H1 (cell line): Measurements from ENCODE around the gene KRR1. TPM values are rescaled to one million over a fixed set of nuclear protein-coding genes. Genes with fewer than 3 reads are reported as not detected.
"Not testable (repeated sequence)": the region's sequence is repeated elsewhere in the genome, so short reads cannot be mapped to it uniquely, and the experiment has no call there.

Source experiments
- CTCF ChIA-PET: fragments of 300-600 bp; sonication (Branson Sonifier 250); formaldehyde crosslinking; loops from one replicate; lab custom pipeline; 2021; ENCODE audit not compliant: partially characterized antibody; lab: Charles Lee
- POLR2A ChIA-PET: fragments of 300-600 bp; sonication (Branson Sonifier 250); formaldehyde crosslinking; loops from one replicate; lab custom pipeline; 2021; ENCODE audit warnings: inconsistent platforms; ENCODE audit not compliant: partially characterized antibody; lab: Charles Lee
- DNase-seq, 2 experiments: peaks; one replicate each; pipeline versions ENCODE4 v3.0.0 to v3.0.0-alpha.2; 2010 to 2022; ENCODE audit warnings: low spot score in 2 of 2, low read depth in 1 of 2, mixed read lengths in 1 of 2
- FAIRE-seq: peaks from 2 replicates; lab custom pipeline; 2011; peaks lifted over from hg19 to GRCh38; lab: Jason Lieb, UNC
- H2AFZ ChIP-seq: 2 replicates; pipeline ENCODE4 v1.8.1; 2012; ENCODE audit warnings: low read length, inconsistent platforms
- H2AK5ac ChIP-seq: 2 replicates; pipeline ENCODE4 v1.6.1; 2013; ENCODE audit warnings: low read depth, low read length
- H2BK120ac ChIP-seq: replicated peaks from 2 replicates; pipeline ENCODE3; 2013; ENCODE audit warnings: low read depth, low read length, inconsistent platforms
- H2BK12ac ChIP-seq: 2 replicates; pipeline ENCODE4 v1.6.1; 2013; ENCODE audit warnings: low read depth, low read length
- H2BK15ac ChIP-seq: 2 replicates; pipeline ENCODE4 v1.6.1; 2013; ENCODE audit warnings: low read length
- H2BK20ac ChIP-seq: 2 replicates; pipeline ENCODE4 v1.6.1; 2013; ENCODE audit warnings: low read length
- H2BK5ac ChIP-seq: 2 replicates; pipeline ENCODE4 v1.6.1; 2013; ENCODE audit warnings: low read depth, low read length
- H3K14ac ChIP-seq: 2 replicates; pipeline ENCODE4 v1.6.1; 2013; ENCODE audit warnings: inconsistent platforms; ENCODE audit not compliant: insufficient read length
- H3K18ac ChIP-seq: 2 replicates; pipeline ENCODE4 v1.6.1; 2013; ENCODE audit warnings: low read length; ENCODE audit errors: extremely low read depth
- H3K23ac ChIP-seq: 2 replicates; pipeline ENCODE4 v1.6.1; 2013; ENCODE audit warnings: inconsistent platforms; ENCODE audit not compliant: insufficient read length
- H3K23me2 ChIP-seq: 2 replicates; pipeline ENCODE4 v1.6.1; 2013; ENCODE audit warnings: low read depth, low read length
- H3K27ac ChIP-seq: 2 replicates; pipeline ENCODE4 v1.6.1; 2011; ENCODE audit warnings: low read depth, low read length, inconsistent platforms
- H3K27me3 ChIP-seq, 4 experiments: replicated peaks in 1 of 4; 1 replicate in 1 of 4; 2 replicates in 3 of 4; pipeline versions ENCODE4 v1.6.1 to v1.8.1; 2011 to 2013; ENCODE audit warnings: low read length in 3 of 4, mild to moderate bottlenecking in 3 of 4, inconsistent platforms in 2 of 4, mixed read lengths in 2 of 4, moderate library complexity in 1 of 4; ENCODE audit not compliant: control insufficient read depth in 3 of 4, insufficient read depth in 3 of 4; ENCODE audit errors: extremely low read depth in 1 of 4
- H3K36me3 ChIP-seq, 4 experiments: 2 replicates each; pipeline versions ENCODE4 v1.6.1 to v1.8.1; 2011 to 2013; ENCODE audit warnings: mild to moderate bottlenecking in 4 of 4, low read length in 3 of 4, moderate library complexity in 2 of 4, control low read depth in 1 of 4, inconsistent platforms in 1 of 4; ENCODE audit not compliant: insufficient read depth in 4 of 4, control insufficient read depth in 2 of 4
- H3K4ac ChIP-seq: replicated peaks from 2 replicates; pipeline ENCODE3; 2013; ENCODE audit warnings: low read length, low read depth, mixed read lengths, inconsistent platforms; ENCODE audit not compliant: insufficient read length
- H3K4me1 ChIP-seq, 4 experiments: replicated peaks in 1 of 4; 1 replicate in 1 of 4; 2 replicates in 3 of 4; pipeline versions ENCODE4 v1.6.1 to v1.8.1; 2011 to 2013; ENCODE audit warnings: low read length in 3 of 4, inconsistent platforms in 2 of 4, mixed read lengths in 1 of 4; ENCODE audit not compliant: insufficient read depth in 4 of 4, control insufficient read depth in 3 of 4
- H3K4me2 ChIP-seq, 2 experiments: 2 replicates each; pipeline versions ENCODE4 v1.6.1 to v1.8.1; 2011 to 2013; ENCODE audit warnings: low read depth in 2 of 2, low read length in 2 of 2, control low read depth in 1 of 2, inconsistent platforms in 1 of 2, mild to moderate bottlenecking in 1 of 2; ENCODE audit not compliant: insufficient read depth in 1 of 2
- H3K4me3 ChIP-seq, 4 experiments: fragments of 200-600, 300-600 bp in 1 of 4; sonication (generic), shearing (Covaris generic), sonication (Bioruptor Twin) in 1 of 4; 2 replicates each; pipeline versions ENCODE4 v1.5.1 to v1.8.1; 2011 to 2016; ENCODE audit warnings: low read length in 4 of 4, low read depth in 3 of 4, control low read depth in 2 of 4, inconsistent platforms in 2 of 4, mild to moderate bottlenecking in 2 of 4, mixed read lengths in 1 of 4, moderate library complexity in 1 of 4; ENCODE audit not compliant: insufficient read depth in 2 of 4; ENCODE audit errors: extremely low read depth in 1 of 4
- H3K56ac ChIP-seq: replicated peaks from 2 replicates; pipeline ENCODE3; 2013; ENCODE audit warnings: low read depth, mild to moderate bottlenecking, mixed read lengths, low read length, inconsistent platforms; ENCODE audit not compliant: insufficient read length
- H3K79me1 ChIP-seq: 2 replicates; pipeline ENCODE4 v1.6.1; 2013; ENCODE audit warnings: low read depth, low read length, control low read depth
- H3K79me2 ChIP-seq, 2 experiments: 2 replicates each; pipeline versions ENCODE4 v1.6.1 to v1.8.1; 2012 to 2013; ENCODE audit warnings: low read length in 2 of 2, mild to moderate bottlenecking in 2 of 2, inconsistent platforms in 1 of 2; ENCODE audit not compliant: insufficient read depth in 2 of 2, control insufficient read depth in 1 of 2
- H3K9ac ChIP-seq, 4 experiments: replicated peaks in 1 of 4; 1 replicate in 1 of 4; 2 replicates in 3 of 4; pipeline versions ENCODE4 v1.6.1 to v1.8.1; 2011 to 2013; ENCODE audit warnings: low read depth in 3 of 4, low read length in 3 of 4, control low read depth in 2 of 4, mild to moderate bottlenecking in 2 of 4, moderate library complexity in 2 of 4, inconsistent platforms in 1 of 4; ENCODE audit errors: extremely low read depth in 1 of 4
- H3K9me3 ChIP-seq, 2 experiments: 2 replicates each; pipeline versions ENCODE4 v1.6.1 to v1.8.1; 2012 to 2013; ENCODE audit warnings: mild to moderate bottlenecking in 2 of 2, moderate library complexity in 2 of 2, control low read depth in 1 of 2, inconsistent platforms in 1 of 2, low read depth in 1 of 2, low read length in 1 of 2, mixed read lengths in 1 of 2; ENCODE audit not compliant: insufficient read depth in 2 of 2
- H4K20me1 ChIP-seq, 2 experiments: replicated peaks in 1 of 2; 2 replicates each; pipeline versions ENCODE3 to v1.8.1; 2011 to 2013; ENCODE audit warnings: inconsistent platforms in 2 of 2, low read length in 2 of 2, mild to moderate bottlenecking in 1 of 2; ENCODE audit not compliant: insufficient read depth in 2 of 2, control insufficient read depth in 1 of 2
- H4K5ac ChIP-seq: 2 replicates; pipeline ENCODE4 v1.6.1; 2013; ENCODE audit warnings: low read length, low read depth, mixed read lengths, inconsistent platforms; ENCODE audit not compliant: insufficient read length
- H4K8ac ChIP-seq: 2 replicates; pipeline ENCODE4 v1.8.0; 2013; ENCODE audit warnings: mild to moderate bottlenecking, moderate library complexity, low read length, inconsistent platforms; ENCODE audit not compliant: insufficient read depth; ENCODE audit errors: extremely low read depth
- H4K91ac ChIP-seq: replicated peaks from 2 replicates; pipeline ENCODE3; 2013; ENCODE audit warnings: low read length, mixed read lengths, inconsistent platforms; ENCODE audit not compliant: insufficient read length
- WGBS, 2 experiments: shearing (Covaris generic) in 1 of 2; methylation state at CpG; one replicate each; pipeline versions ENCODE4 v1.1.6 to v1.1.7; 2013 to 2015; ENCODE audit warnings: low lambda C conversion rate in 2 of 2, mixed read lengths in 2 of 2, inconsistent platforms in 1 of 2, low coverage in 1 of 2, missing lambda C conversion rate in 1 of 2; ENCODE audit not compliant: insufficient replicate concordance in 2 of 2, insufficient coverage in 1 of 2, insufficient read length in 1 of 2; ENCODE audit errors: extremely low coverage in 1 of 2, missing lambda C conversion rate in 1 of 2; 5-methylcytosine and 5-hydroxymethylcytosine counted together
- polyA plus RNA-seq, 7 experiments: library from polyadenylated mRNA; depleted of rRNA in 3 of 7; stranded (reverse) in 5 of 7; unstranded in 2 of 7; fragments of >200 nt in 5 of 7; fragments of 200-250 nt in 2 of 7; gene quantifications; 1 replicate in 5 of 7; 2 replicates in 1 of 7; 4 replicates in 1 of 7; pipeline versions ENCODE4 v1.2.1 to v1.2.3, GENCODE V29; 2011 to 2013; ENCODE audit warnings: missing spikeins in 2 of 7, mixed read lengths in 2 of 7
- total RNA-seq: library from RNA; stranded (reverse); fragmentation: NEBNext Ultra II Directional; extraction: Animal tissue kit (Norgen Biotek cat#: 25700); gene quantifications from 2 replicates; pipeline ENCODE4 v1.2.1, GENCODE V29; 2021

The KRR1 gene
- total and polyA plus RNA-seq, 2 of the 8 experiments (the other 6 are each of a cell fraction or from before 2014, with no cell fraction given): 6.1 to 80.1 TPM

DNA sequence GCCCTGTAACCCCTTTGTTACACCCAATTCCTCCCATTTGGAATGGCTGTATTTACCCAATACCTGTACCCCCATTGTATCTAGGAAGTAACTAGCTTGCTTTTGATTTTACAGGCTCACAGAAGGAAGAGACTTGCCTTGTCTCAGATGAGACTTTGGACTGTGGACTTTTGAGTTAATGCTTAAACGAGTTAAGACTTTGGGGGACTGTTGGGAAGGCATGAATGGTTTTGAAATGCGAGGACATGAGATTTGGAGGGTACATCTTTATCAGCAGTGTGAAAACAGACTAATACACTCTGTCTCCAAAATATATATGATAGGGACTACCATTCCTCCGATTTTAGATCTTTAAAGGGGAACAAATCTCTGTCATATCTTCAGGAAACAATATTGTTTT lies 69.0 kb downstream of the KRR1 start:
- H4K5ac ChIP-seq, H3K23me2 ChIP-seq, H3K4ac ChIP-seq, H3K9ac ChIP-seq, H3K56ac ChIP-seq, H3K9me3 ChIP-seq, H3K4me2 ChIP-seq, H3K14ac ChIP-seq, H2AK5ac ChIP-seq, H2BK120ac ChIP-seq, FAIRE-seq, H3K18ac ChIP-seq, H3K36me3 ChIP-seq, H2BK20ac ChIP-seq, H3K79me2 ChIP-seq, H3K4me1 ChIP-seq, H3K4me3 ChIP-seq, H3K27me3 ChIP-seq, H4K20me1 ChIP-seq, H4K91ac ChIP-seq, POLR2A ChIA-PET, H2BK12ac ChIP-seq, DNase-seq, H3K23ac ChIP-seq, H4K8ac ChIP-seq, H3K79me1 ChIP-seq, H3K27ac ChIP-seq, H2BK15ac ChIP-seq, H2AFZ ChIP-seq, H2BK5ac ChIP-seq: not testable (repeated sequence)
- CTCF ChIA-PET: interaction anchor here (0.8 to 1.0 kb wide), 2 partner anchors 31 to 34 kb away, joined by 3 read pairs; no protein-coding TSS in a partner anchor
- 70% methylated on average over 3 of the region's 3 CpGs; no CpG with 5 or more reads in 1 of the 2 experiments for WGBS, 2 experiments
